CD4-positive, alpha-beta T cell (primary cell): ENCODE results near the gene PTPRS. TPM values are rescaled to one million over a fixed set of nuclear protein-coding genes. Genes with fewer than 3 reads are reported as not detected.

Source experiments
- ATAC-seq: fragments of 200-7000 bp; cut with Tn5 transposase; one replicate; pipeline ENCODE4 v1.10.0; 2022; ENCODE audit warnings: mild to moderate bottlenecking; ENCODE audit not compliant: poor library complexity
- CTCF ChIA-PET: fragments of 350-600 bp; sonication (Branson Sonifier 250); formaldehyde crosslinking; loops from one replicate; lab custom pipeline; 2021; ENCODE audit warnings: antibody characterized with exemption, inconsistent platforms; lab: Charles Lee
- POLR2A ChIA-PET: fragments of 350-600 bp; sonication (Branson Sonifier 250); formaldehyde crosslinking; loops from one replicate; lab custom pipeline; 2021; ENCODE audit warnings: antibody characterized with exemption, inconsistent platforms; lab: Charles Lee
- DNase-seq, 14 experiments: peaks; one replicate each; pipeline ENCODE4 v3.0.0-alpha.2; 2013 to 2020; ENCODE audit warnings: mixed read lengths in 2 of 14
- H3K27ac ChIP-seq, 2 donors: one replicate each; pipeline versions ENCODE4 v1.5.1 to v1.7.0; 2013; ENCODE audit warnings: low read length in 2 of 2, low read depth in 1 of 2, mild to moderate bottlenecking in 1 of 2
- H3K27me3 ChIP-seq, 2 experiments: 1 replicate in 1 of 2; 2 replicates in 1 of 2; pipeline versions ENCODE4 v1.6.1 to v1.7.0; 2013; ENCODE audit warnings: low read length in 2 of 2, control low read depth in 1 of 2, mild to moderate bottlenecking in 1 of 2, moderate library complexity in 1 of 2; ENCODE audit not compliant: insufficient read depth in 2 of 2, control insufficient read depth in 1 of 2
- H3K36me3 ChIP-seq: one replicate; pipeline ENCODE4 v1.6.1; 2013; ENCODE audit warnings: low read length, control low read depth; ENCODE audit not compliant: insufficient read depth
- H3K4me1 ChIP-seq: one replicate; pipeline ENCODE4 v1.6.1; 2013; ENCODE audit warnings: low read length, control low read depth; ENCODE audit not compliant: insufficient read depth
- H3K4me3 ChIP-seq: one replicate; pipeline ENCODE4 v1.5.1; 2013; ENCODE audit warnings: mild to moderate bottlenecking, low read length, moderate library complexity
- H3K9me3 ChIP-seq, 2 experiments: 1 replicate in 1 of 2; 2 replicates in 1 of 2; pipeline versions ENCODE4 v1.6.1 to v1.7.0; 2013; ENCODE audit warnings: low read length in 2 of 2, mild to moderate bottlenecking in 2 of 2, control low read depth in 1 of 2, moderate library complexity in 1 of 2; ENCODE audit not compliant: control insufficient read depth in 1 of 2, insufficient read depth in 1 of 2
- H3K27ac Mint-ChIP-seq: one replicate; pipeline ENCODE4 v1.8.0; 2020; ENCODE audit warnings: mixed read lengths
- H3K27me3 Mint-ChIP-seq: one replicate; pipeline ENCODE4 v1.8.0; 2021; ENCODE audit warnings: mixed read lengths
- H3K36me3 Mint-ChIP-seq: one replicate; pipeline ENCODE4 v1.8.0; 2021; ENCODE audit warnings: low read depth, mixed read lengths
- H3K4me1 Mint-ChIP-seq: one replicate; pipeline ENCODE4 v1.8.0; 2021; ENCODE audit warnings: low read depth, mixed read lengths
- H3K4me3 Mint-ChIP-seq: one replicate; pipeline ENCODE4 v1.8.0; 2020; ENCODE audit warnings: mild to moderate bottlenecking, mixed read lengths
- H3K9me3 Mint-ChIP-seq: one replicate; pipeline ENCODE4 v1.8.0; 2020; ENCODE audit warnings: mixed read lengths
- CTCF ChIP-seq: fragments of 200-600 bp; IDR thresholded peaks from one replicate; pipeline ENCODE4 v1.8.0; 2022; ENCODE audit warnings: antibody characterized with exemption, mild to moderate bottlenecking
- intact Hi-C, 2 experiments: fragments of 100-400 bp; cut with DNase I in 1 of 2; cut with micrococcal nuclease in 1 of 2; formaldehyde crosslinking; loops; one replicate each; pipeline versions ENCODE4 v1.15.1 to v1.9.0; 2023 to 2025; cut with DNase I, micrococcal nuclease
- total RNA-seq, 174 experiments: library from RNA in 2 of 174; stranded (reverse) in 2 of 174; gene quantifications; one replicate each; pipeline ENCODE4 v1.2.3 and lab custom pipeline; 2021 to 2026

PTPRS gene
- total RNA-seq, 2 experiments from 2014 or later, result 5.3 to 6.3 TPM

GRCh38 chr19:5305163-5305562 lies 35.4 kb downstream of the PTPRS start:
- Mint-ChIP-seq H3K9me3 (no peaks in the 10 kb centered on the region), H3K4me1 (no peaks in the 10 kb centered on the region), H3K4me3 (no peak overlapping the region), H3K27ac (no peak overlapping the region), H3K36me3 (no peaks in the 10 kb centered on the region), H3K27me3 (peaks cover 4% of the 10 kb centered on the region)
- Histone ChIP-seq H3K36me3 (no peaks in the 10 kb centered on the region), H3K4me3 (no peak overlapping the region), H3K4me1 (no peaks in the 10 kb centered on the region), H3K9me3 (peaks cover 0 to 4% of the 10 kb centered on the region in 2 experiments), H3K27ac (no peak overlapping the region), H3K27me3 (no peaks in the 10 kb centered on the region)
- TF ChIP-seq CTCF, result no peak
- ATAC-seq (no peak), DNase-seq (no peak)
- intact Hi-C loops, result no loop called here
- POLR2A ChIA-PET, result no interaction called here
- CTCF ChIA-PET, result no interaction called here

DNA sequence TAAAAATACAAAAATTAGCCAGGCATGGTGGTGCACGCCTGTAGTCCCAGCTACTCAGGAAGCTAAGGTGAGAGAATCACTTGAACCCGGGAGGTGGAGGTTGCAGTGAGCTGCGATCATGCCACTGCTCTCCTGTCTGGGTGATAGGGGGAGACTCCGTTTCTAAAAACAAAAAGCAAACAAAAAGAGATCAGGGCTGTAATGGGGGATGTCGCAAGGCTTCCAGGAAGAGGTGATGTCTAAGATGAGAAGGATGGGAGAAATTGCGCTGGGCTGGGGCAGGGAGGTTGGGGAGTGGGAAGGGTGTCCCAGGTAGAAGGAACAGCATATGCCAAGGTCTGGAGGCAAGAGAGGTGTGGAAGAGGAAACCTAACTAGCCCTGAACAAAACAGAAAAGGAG lies 36.1 kb downstream of the PTPRS start:
- intact Hi-C loops, result no loop called here
- ChIA-PET POLR2A (no interaction called here), CTCF (no interaction called here)
- TF ChIP-seq CTCF, result no peak
- Histone ChIP-seq H3K27ac (no peak overlapping the region), H3K9me3 (peaks cover 0 to 4% of the 10 kb centered on the region in 2 experiments), H3K36me3 (no peaks in the 10 kb centered on the region), H3K4me3 (no peak overlapping the region), H3K27me3 (no peaks in the 10 kb centered on the region), H3K4me1 (no peaks in the 10 kb centered on the region)
- DNase-seq (no peak), ATAC-seq (no peak)
- Mint-ChIP-seq H3K27ac (no peak overlapping the region), H3K4me3 (no peak overlapping the region), H3K4me1 (no peaks in the 10 kb centered on the region), H3K27me3 (peaks cover 4% of the 10 kb centered on the region), H3K36me3 (no peaks in the 10 kb centered on the region), H3K9me3 (no peaks in the 10 kb centered on the region)

- H3K36me3 ChIP-seq, result no peaks in the 10 kb centered on the region
- intact Hi-C loops, result no loop called here
- Mint-ChIP-seq H3K9me3 (peaks cover 3% of the 10 kb centered on the region), H3K27me3 (peaks cover 4% of the 10 kb centered on the region), H3K4me1 (no peaks in the 10 kb centered on the region), H3K4me3 (no peak overlapping the region), H3K36me3 (no peaks in the 10 kb centered on the region), H3K27ac (no peak overlapping the region)
- H3K4me3 ChIP-seq, result no peak overlapping the region
- DNase-seq, result no peak
- H3K4me1 ChIP-seq, result no peaks in the 10 kb centered on the region
- POLR2A ChIA-PET, result no interaction called here
- H3K9me3 ChIP-seq, result peaks cover 0 to 14% of the 10 kb centered on the region in 2 experiments
- TF ChIP-seq CTCF, result no peak
- H3K27ac ChIP-seq, result no peak overlapping the region
- no peaks in the 10 kb centered on the region for H3K27me3 ChIP-seq
- ATAC-seq, result no peak
- CTCF ChIA-PET, result no interaction called here
These were observed 37.4 kb downstream of the PTPRS start for GRCh38 chr19:5303208-5303607.
